ENCODE measurements around the gene FGFRL1.
"Not testable (repeated sequence)": the region's sequence is repeated elsewhere in the genome, so short reads cannot be mapped to it uniquely, and the experiment has no call there.

The FGFRL1 gene

DNA sequence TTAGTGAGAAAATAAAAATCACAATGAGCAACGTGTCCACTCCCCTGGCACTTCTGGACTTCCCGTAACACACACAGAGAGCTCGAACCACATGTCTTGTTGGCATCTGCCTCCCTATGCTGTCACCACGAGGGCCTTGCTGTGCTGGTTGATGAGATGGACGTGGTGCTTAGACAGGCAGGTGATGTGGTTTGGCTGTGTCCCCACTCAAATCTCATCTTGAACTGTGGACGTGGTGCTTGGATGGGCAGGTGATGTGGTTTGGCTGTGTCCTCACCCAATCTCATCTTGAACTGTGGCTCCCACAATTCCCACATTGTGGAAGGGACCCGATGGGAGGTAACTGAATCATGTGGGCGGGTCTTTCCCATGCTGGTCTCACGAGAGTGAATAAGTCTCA lies 40.0 kb downstream of the FGFRL1 start:
- no peak for DNase-seq (ENCODE audit: low spot score)

GRCh38 chr4:1052231-1052671 lies 40.8 kb downstream of the FGFRL1 start:
- DNase-seq (ENCODE audit: low spot score): no peak

DNA sequence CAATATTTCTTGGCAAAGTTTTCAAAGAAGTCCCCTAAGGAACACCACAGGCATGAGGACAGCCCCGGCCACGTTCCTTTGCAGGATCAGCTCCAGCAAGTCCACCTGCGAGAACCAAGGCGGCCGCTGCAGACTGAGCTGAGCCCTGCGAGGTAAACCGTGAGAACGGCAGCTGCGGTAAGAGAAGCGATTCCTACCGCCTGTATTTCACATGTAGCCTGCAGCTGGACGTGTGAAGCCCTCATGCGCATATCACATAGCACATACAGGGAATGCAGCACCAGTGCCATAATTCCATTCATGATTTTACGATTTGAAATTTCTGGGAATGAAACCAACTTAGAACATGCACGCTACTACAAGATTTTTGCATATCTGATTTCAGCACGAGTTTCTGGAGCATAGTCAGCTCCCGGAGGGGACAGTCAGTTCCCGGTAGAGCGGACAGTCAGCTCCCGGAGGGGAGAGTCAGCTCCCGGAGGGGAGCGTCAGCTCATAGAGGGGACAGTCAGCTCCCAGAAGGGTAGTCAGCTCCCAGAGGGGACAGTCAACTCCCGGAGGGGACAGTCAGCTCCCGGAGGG lies 41.7 kb downstream of the FGFRL1 start:
- no peak for DNase-seq (ENCODE audit: low spot score)

- DNase-seq (ENCODE audit: low spot score): not testable (repeated sequence)
Observed at GRCh38 chr4:1053891-1054290, 42.5 kb downstream of the FGFRL1 start.

- not testable (repeated sequence) for DNase-seq (ENCODE audit: low spot score)
Observed at GRCh38 chr4:1054696-1055242, 43.3 kb downstream of the FGFRL1 start.

DNA sequence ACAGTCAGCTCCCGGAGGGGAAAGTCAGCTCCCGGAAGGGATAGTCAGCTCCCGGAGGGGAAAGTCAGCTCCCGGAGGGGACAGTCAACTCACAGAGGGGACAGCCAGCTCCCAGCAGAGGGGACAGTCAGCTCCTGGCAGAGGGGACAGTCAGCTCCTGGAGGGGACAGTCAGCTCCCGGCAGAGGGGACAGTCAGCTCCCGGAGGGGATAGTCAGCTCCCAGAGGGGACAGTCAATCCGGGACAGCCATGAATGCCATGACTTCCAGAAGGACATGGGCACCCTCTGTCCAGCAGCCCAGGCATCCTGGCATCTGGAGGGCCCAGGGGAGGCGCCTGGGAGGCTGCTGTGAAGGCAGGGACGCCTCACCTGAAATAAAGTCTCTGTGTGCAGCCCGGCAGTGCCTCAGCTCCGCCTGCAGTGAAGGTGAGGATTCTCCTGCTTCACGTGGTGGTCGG lies 43.8 kb downstream of the FGFRL1 start:
- DNase-seq (ENCODE audit: low spot score): not testable (repeated sequence)

DNA sequence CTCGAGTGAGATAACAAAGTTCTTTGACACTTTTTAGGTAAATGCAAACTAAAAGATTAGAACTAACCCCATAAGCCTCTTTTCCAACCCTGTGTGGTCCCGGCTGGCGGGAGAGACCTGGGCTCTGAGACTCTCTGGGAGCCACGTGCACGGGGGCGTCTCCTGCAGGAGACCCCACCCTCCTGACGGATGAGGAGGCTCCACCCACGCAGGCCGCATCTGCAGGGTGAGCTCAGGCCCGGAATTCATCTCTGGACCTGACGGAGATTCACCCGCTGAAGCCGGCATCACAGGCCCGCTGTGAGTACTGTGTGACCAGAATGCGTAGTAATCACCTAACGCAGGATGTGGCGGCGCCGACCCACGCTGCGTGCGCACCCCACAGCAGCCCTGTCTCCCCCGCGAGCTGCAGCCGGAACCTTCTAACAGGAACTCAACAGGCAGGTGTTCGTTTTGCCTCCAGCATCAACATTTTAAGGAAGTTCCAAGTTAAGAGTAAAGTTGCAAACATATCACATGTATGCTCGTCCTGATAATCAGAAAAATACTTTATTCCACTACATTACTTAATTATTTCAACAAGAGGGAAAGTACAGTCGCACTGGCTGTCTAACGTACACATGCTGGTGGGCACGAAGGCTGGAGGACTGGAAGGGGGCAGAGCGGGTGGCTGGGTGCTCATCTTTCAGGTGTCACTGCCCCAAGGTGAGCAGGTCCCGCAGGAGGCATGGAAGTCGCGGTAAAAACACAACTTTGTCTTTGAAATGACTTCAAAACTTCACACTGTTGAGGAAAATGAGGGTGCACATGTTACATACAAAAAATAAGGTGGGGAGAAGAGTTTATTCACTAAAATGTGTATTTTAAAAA lies 44.5 kb downstream of the FGFRL1 start:
- no peak for DNase-seq (ENCODE audit: low spot score)

DNA sequence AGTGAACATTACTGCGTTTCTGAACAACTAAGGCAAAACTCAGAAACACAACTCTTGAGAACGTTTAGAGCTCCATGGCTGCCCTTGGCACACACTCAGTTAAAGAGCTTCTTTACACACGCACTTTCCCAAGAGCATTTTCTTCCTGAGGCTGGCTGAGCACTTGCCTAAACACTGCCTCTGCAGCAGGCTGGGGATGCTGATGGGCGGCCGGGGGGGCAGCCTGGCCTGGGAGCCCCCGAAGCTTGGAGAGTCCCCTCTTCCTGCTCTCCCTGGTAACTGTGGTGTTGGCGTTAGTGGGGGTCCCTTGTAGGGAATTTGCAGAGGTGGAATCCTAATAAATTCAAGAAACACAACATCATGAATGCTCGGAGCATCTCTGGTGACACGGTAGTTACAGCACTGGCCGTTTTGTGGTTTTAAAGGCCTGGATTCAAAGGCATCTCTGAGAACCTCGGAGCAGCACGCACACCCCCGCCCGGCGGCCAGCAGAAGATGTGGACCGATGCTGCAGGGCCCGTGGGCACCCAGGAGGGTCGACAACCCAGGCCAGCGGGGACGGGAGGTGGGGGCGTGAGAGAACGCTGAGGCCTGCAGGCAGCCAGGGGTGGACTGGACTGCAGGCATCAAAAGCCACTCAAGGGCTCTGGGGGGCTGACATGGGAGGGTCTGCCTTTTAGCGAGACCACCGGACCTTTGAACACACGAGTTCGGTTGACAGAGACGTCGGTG lies 45.4 kb downstream of the FGFRL1 start:
- no peak for DNase-seq (ENCODE audit: low spot score)

- DNase-seq (ENCODE audit: low spot score): no peak
Observed at GRCh38 chr4:1057403-1057745, 45.9 kb downstream of the FGFRL1 start.

GRCh38 chr4:1058198-1058996 lies 47.0 kb downstream of the FGFRL1 start:
- DNase-seq (ENCODE audit: low spot score): peak; percentile 70

GRCh38 chr4:1058997-1059665 lies 47.7 kb downstream of the FGFRL1 start:
- no peak for DNase-seq (ENCODE audit: low spot score)

DNA sequence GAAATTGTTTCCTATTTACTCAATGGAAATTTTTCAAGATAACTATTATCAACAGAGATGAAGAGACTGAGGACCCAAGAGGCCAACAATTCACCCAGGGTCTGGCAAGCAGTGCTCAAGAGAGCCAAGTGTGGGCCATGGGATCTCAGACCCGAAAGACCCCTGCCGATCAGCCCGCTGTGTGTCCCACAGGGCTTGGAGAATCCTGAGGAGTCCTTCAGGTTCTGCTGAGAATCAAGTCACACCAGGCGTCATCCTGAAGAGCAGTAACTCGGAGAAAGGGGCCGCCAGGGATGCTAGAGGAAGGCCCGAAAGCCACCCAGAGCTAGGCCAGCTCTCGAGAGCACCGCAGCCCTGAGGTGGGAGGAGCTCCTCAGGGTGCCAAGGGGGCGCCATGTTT lies 48.7 kb downstream of the FGFRL1 start:
- no peak for DNase-seq (ENCODE audit: low spot score)

- no peak for DNase-seq (ENCODE audit: low spot score)
Observed at GRCh38 chr4:1060621-1061020, 49.2 kb downstream of the FGFRL1 start.

DNA sequence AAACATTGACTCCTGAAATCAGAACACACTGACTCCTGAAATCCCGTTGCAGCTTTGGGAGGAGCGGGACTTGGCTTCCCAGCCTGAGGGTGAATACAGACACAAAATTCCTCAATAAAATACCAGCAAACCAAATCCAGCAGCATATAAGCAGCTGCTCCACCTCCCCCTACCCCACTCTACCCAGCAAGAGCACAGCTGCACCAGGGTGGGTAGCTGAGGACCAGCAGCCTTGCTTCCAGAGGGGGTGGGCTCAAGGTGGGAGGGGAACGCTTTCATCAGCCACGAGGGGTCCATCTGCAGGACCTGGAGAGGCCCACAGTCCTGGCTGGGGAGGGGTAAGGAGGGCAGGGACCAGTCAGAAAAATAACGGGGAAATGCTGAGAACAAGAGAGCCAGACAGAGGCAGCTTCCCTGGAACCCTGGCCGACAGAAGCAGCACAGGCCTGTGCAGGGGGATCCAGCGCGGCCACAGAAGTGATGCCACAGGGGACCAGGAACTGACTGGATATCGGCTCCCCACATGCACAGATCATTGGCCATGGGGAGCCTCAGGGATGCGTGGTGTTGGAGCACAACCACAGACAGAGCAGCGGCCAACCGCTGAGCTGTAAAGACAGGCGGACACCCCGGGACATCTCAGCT lies 49.8 kb downstream of the FGFRL1 start:
- DNase-seq (ENCODE audit: low spot score): no peak

DNA sequence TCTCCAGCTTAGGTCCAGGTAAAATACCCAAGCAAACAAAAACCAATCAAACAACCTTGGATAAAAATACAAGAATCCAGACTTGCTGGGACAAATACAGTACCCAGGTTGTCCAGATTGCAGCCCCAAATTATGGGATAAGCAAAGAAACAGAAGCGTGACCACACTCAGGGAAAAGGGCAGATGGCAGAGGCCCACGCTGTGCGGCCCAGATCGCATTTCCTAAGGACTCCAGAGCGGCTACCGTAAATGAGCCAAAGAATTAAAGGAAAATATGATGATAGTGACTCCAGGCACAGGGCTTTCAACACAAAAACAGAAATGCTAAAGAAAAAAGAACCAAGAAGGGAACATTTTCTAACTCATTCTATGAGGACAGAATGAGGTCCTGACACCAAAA lies 50.3 kb downstream of the FGFRL1 start:
- DNase-seq (ENCODE audit: low spot score): no peak

- DNase-seq (ENCODE audit: low spot score): no peak
Observed at GRCh38 chr4:1062419-1062818, 51.0 kb downstream of the FGFRL1 start.

GRCh38 chr4:1065732-1066131 lies 54.3 kb downstream of the FGFRL1 start:
- no peak for DNase-seq (ENCODE audit: low spot score)

DNA sequence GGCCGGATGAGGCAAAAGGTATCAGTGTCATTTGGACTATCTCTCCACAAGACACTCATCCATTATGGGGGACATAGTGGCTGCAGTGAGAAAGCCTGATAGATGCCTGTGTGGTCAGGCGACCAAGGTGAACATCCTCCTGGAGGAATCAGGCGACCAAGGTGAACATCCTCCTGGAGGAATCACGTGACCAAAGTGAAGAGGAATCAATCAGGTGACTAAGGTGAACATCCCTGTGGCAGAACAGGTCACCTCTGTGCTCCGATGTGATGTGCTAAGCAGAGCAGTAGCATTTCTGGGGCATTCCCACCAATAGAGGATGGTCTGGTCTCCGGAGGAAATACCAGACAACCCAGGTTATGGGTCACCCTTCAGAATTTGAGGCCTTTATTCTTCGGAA lies 58.0 kb downstream of the FGFRL1 start:
- no peak for DNase-seq (ENCODE audit: low spot score)

DNA sequence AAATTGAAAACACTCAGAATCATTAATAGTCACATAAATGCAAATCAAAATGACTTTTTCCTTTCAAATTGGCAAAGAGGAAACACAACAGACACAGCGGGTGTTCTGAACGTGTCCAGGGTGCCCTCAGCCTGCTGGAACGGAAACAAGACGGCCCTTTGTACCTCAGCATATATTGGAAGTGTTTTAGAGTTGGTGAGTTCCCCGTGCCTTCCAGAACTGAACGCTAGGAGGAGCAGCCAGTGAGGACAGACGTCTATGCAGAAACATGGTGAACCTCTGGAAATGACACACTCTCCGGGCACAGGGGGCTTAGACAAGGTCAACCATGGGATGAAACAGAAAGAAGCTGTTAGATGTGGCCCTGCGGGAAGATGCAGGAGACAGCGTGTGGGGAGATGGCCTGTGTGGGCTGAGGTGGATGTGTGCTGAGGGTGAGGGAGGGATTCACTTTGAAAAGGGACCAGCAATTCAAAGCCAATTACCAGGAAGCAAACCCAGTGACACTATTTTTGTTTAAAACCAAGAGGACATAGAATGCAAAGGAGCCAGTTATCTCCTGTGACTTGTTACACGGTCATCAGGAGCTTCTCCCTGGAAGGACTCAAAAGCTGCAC lies 61.5 kb downstream of the FGFRL1 start:
- peak; percentile 45 for DNase-seq (ENCODE audit: low spot score)

DNA sequence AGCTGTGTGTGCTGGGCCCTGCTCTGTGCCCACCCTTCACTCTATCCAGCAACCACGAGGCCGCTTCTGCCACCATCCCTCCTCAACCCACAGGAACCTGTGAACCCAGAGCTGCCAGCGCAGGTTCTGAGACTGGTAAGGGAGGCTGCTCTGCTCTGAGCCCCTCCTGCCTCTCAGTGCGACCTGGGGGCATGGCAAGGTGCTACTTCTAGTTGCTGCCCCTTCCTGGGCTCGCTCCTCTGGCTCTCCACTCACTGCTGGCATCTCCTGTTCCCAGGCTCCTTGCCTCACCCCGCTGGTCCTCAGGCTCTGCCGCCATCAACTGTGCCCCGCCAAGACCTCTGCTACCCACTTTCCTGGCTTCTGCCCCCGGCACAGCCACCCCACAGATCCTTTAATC lies 62.7 kb downstream of the FGFRL1 start:
- DNase-seq (ENCODE audit: low spot score): no peak

Measured in putamen (tissue), 1 donor.